Type B pancreatic cell (in vitro differentiated cells): Measurements from ENCODE around the gene FOXF1. TPM values are rescaled to one million over a fixed set of nuclear protein-coding genes. Genes with fewer than 3 reads are reported as not detected.

ENCODE experiments used
- DNase-seq: peaks from one replicate; pipeline ENCODE4 v3.0.0; 2021; ENCODE audit warnings: mixed read lengths; ENCODE audit not compliant: unreplicated experiment; ENCODE audit errors: extremely low spot score
- H3K27ac Mint-ChIP-seq: 2 replicates; pipeline ENCODE4 v1.8.0; 2021; ENCODE audit warnings: mild to moderate bottlenecking, mixed read lengths
- H3K27me3 Mint-ChIP-seq: 2 replicates; pipeline ENCODE4 v1.8.0; 2021; ENCODE audit warnings: mixed read lengths
- H3K36me3 Mint-ChIP-seq: 2 replicates; pipeline ENCODE4 v1.8.0; 2021; ENCODE audit warnings: mixed read lengths
- H3K4me1 Mint-ChIP-seq: one replicate; pipeline ENCODE4 v1.8.0; 2021; ENCODE audit warnings: mixed read lengths; ENCODE audit not compliant: unreplicated experiment
- H3K4me3 Mint-ChIP-seq: 2 replicates; pipeline ENCODE4 v1.8.0; 2021; ENCODE audit warnings: mild to moderate bottlenecking, mixed read lengths
- H3K9me3 Mint-ChIP-seq: 2 replicates; pipeline ENCODE4 v1.8.0; 2021; ENCODE audit warnings: mixed read lengths
- total RNA-seq: library from RNA; stranded (reverse); gene quantifications from 2 replicates; pipeline ENCODE4 v1.2.1, GENCODE V29; 2021; ENCODE audit warnings: low replicate concordance
- TF ChIP-seq, protein P1 (sequence below): fragments of 200-600 bp; sonication (generic); conservative IDR thresholded peaks from 2 replicates; pipeline ENCODE4 v1.5.0; 2021; ENCODE audit warnings: antibody characterized with exemption, mild to moderate bottlenecking

FOXF1 gene
- total RNA-seq, 1 donor from 2014 or later, result 3.4 TPM

GRCh38 chr16:86476956-86477534 is 33.3 kb upstream of the FOXF1 start:
- H3K4me3 Mint-ChIP-seq, result no peak overlapping the region
- no peak overlapping the region for H3K27ac Mint-ChIP-seq
- H3K27me3 Mint-ChIP-seq, result peaks cover 82% of the 10 kb centered on the region
- no peak for DNase-seq
- no peaks in the 10 kb centered on the region for H3K9me3 Mint-ChIP-seq
- H3K4me1 Mint-ChIP-seq, result peaks cover 16% of the 10 kb centered on the region
- TF ChIP-seq, protein P1, sequence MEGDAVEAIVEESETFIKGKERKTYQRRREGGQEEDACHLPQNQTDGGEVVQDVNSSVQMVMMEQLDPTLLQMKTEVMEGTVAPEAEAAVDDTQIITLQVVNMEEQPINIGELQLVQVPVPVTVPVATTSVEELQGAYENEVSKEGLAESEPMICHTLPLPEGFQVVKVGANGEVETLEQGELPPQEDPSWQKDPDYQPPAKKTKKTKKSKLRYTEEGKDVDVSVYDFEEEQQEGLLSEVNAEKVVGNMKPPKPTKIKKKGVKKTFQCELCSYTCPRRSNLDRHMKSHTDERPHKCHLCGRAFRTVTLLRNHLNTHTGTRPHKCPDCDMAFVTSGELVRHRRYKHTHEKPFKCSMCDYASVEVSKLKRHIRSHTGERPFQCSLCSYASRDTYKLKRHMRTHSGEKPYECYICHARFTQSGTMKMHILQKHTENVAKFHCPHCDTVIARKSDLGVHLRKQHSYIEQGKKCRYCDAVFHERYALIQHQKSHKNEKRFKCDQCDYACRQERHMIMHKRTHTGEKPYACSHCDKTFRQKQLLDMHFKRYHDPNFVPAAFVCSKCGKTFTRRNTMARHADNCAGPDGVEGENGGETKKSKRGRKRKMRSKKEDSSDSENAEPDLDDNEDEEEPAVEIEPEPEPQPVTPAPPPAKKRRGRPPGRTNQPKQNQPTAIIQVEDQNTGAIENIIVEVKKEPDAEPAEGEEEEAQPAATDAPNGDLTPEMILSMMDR, result no peak
- H3K36me3 Mint-ChIP-seq, result no peaks in the 10 kb centered on the region

DNA sequence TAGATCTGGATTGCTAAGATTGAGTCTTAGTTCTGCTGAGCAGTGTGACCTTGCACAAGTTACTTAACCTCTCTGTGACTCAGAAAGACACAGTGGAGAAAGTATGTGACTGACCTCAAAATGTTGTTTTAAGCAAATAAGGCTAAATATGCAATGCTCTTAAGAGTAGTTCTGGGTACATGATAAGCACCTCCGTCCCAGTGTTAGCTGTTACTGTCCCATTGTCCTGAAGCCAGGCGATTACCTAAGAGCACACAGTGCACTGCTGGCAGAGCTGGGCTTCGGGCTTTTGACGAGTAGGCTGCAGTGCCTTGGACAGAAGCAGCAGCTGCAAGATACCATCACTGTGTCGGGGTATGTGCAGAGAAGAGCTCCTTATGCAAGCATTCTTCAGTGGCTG is 32.7 kb upstream of the FOXF1 start:
- Mint-ChIP-seq H3K27ac (no peak overlapping the region), H3K4me3 (no peak overlapping the region), H3K27me3 (peaks cover 81% of the 10 kb centered on the region), H3K36me3 (no peaks in the 10 kb centered on the region), H3K9me3 (no peaks in the 10 kb centered on the region), H3K4me1 (peaks cover 16% of the 10 kb centered on the region)
- TF ChIP-seq, protein P1, result no peak
- DNase-seq, result no peak

DNA sequence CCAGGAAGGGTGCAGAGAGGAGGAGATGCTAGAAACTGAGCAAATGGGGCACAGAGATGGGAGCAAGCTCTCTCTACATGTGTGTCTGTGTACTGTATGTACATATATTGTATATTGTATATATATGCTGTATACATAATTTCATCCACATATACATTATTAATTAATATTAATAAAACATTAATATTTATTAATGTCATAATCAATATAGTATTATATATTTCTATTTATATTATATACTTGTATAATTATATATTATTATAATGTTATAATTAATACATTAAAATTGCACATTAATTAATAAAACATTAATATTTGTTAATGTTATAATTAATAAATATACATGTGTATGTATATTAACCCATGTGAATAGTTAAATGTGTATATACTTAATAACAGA is 31.5 kb upstream of the FOXF1 start:
- H3K4me1 Mint-ChIP-seq, result peaks cover 16% of the 10 kb centered on the region
- H3K36me3 Mint-ChIP-seq, result no peaks in the 10 kb centered on the region
- no peak overlapping the region for H3K27ac Mint-ChIP-seq
- TF ChIP-seq, protein P1, result no peak
- no peak overlapping the region for H3K4me3 Mint-ChIP-seq
- no peak for DNase-seq
- H3K27me3 Mint-ChIP-seq, result peaks cover 83% of the 10 kb centered on the region
- no peaks in the 10 kb centered on the region for H3K9me3 Mint-ChIP-seq

DNA sequence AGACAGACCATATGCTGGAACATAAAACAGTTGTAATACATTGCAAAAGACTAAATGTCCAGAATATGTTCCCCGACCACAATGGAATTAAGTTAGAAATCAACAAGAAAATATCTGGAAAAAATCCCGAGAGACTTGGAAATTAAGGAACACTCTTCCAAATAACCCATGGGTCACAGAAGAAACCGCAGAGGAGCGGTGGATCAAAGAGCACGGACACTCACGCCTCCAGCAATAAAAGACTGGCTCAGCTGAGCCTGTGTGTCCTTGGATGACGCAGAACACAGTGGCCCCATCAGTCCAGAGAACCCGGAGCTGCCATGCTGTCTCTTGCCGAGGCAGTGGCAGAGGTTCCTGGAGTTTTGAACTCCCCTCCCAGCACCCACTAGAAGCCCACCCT is 30.9 kb upstream of the FOXF1 start:
- no peak for DNase-seq
- Mint-ChIP-seq H3K9me3 (no peaks in the 10 kb centered on the region), H3K36me3 (no peaks in the 10 kb centered on the region), H3K27me3 (peaks cover 83% of the 10 kb centered on the region), H3K4me3 (no peak overlapping the region), H3K4me1 (peaks cover 16% of the 10 kb centered on the region), H3K27ac (no peak overlapping the region)
- TF ChIP-seq, protein P1, result no peak

DNA sequence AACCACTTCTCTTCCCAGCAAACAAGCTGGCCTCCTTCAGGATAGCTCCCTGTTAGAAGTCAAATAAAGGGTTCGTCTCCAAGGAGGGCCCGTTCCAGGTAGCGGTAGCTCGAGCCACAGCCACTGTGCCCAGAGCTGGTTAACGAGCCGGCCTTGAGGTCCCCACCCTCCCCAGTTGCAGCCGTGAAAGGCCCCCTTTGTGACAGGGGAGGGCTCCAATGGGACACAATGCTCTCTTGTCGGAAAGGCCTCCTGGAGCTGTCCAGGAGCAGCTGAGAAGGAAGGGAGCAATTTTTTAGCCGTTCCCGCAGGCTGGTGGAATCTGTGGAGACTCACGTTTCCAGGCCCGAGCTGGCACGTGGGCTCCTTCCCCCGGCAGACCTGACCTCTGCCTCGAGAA is 29.9 kb upstream of the FOXF1 start:
- Mint-ChIP-seq H3K27ac (no peak overlapping the region), H3K4me3 (no peak overlapping the region), H3K36me3 (no peaks in the 10 kb centered on the region), H3K9me3 (no peaks in the 10 kb centered on the region), H3K27me3 (peaks cover 84% of the 10 kb centered on the region), H3K4me1 (peaks cover 16% of the 10 kb centered on the region)
- DNase-seq, result no peak
- TF ChIP-seq, protein P1, result no peak

- Mint-ChIP-seq H3K27me3 (peaks cover 85% of the 10 kb centered on the region), H3K4me3 (no peak overlapping the region), H3K36me3 (no peaks in the 10 kb centered on the region), H3K4me1 (peaks cover 14% of the 10 kb centered on the region), H3K27ac (no peak overlapping the region), H3K9me3 (no peaks in the 10 kb centered on the region)
- TF ChIP-seq, protein P1, result no peak
- no peak for DNase-seq
Observed at GRCh38 chr16:86481607-86482006, 28.7 kb upstream of the FOXF1 start.
